ENCODE data around the gene NFATC2IP. TPM values are rescaled to one million over a fixed set of nuclear protein-coding genes. Genes with fewer than 3 reads are reported as not detected.
A peak's percentile ranks its signal among the peaks of the same experiment; 100 is the strongest.

NFATC2IP gene
- total and polyA plus RNA-seq, 2 of the 13 experiments (the other 11 are each of a cell fraction or from before 2014, with no cell fraction given) = 32.1 to 48.5 TPM

DNA sequence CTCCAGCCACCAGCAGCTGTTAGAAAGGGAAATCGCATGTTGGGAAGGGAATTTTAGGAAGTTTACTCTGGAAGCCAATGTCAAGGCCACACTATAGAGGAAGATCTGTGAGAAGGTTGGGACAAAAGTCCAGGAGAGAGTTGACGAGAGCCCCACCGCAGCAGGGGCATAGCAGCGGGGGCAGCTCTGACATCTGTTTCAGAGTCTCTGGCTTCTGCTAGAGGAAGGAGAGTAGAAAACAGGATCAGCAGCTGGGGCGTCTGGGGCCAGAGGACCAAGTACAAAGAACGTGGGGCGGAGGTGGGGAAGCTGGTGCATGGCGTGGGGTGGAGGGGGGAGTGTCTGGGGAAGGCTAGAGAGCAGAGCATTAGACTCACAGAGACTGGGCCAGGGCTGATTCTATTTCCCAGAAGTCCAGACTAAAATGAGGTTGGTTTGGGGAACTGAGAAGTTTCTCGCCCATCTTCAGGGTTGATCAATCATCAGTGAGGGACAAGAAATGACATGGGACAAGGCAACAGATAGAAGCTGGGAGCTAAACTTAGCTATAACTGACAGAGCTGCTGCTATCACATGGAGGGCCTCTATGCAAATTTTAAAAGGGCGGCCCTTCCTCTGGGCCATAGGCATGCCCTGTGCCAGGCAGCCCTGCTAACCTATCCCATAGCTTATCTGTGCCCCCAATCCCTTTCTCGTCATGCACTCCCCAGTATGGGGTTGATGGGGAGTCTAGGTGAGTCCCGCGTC, 26.9 kb upstream of the NFATC2IP start (continued):
- TF ChIP-seq, protein P1, sequence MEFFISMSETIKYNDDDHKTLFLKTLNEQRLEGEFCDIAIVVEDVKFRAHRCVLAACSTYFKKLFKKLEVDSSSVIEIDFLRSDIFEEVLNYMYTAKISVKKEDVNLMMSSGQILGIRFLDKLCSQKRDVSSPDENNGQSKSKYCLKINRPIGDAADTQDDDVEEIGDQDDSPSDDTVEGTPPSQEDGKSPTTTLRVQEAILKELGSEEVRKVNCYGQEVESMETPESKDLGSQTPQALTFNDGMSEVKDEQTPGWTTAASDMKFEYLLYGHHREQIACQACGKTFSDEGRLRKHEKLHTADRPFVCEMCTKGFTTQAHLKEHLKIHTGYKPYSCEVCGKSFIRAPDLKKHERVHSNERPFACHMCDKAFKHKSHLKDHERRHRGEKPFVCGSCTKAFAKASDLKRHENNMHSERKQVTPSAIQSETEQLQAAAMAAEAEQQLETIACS (CRISPR knock-in tag; IDR thresholded peaks at IDR 0.05) = no peak
- TF ChIP-seq TARDBP (CRISPR knock-in tag; IDR thresholded peaks at IDR 0.05) (no peak), GATAD1 (CRISPR knock-in tag; IDR thresholded peaks at IDR 0.05) (peak; percentile 38; the same call in 1 of the 2 replicates), KDM5A (IDR thresholded peaks at IDR 0.05; ENCODE audit: borderline replicate concordance, low read length) (no peak), IKZF4 (CRISPR knock-in tag; IDR thresholded peaks at IDR 0.05; ENCODE audit: borderline replicate concordance, low read depth, not compliant biosample characterization) (no peak), ATF6 (CRISPR knock-in tag; conservative IDR thresholded peaks at IDR 0.05) (no peak), GFI1 (CRISPR knock-in tag; IDR thresholded peaks at IDR 0.05; ENCODE audit: borderline replicate concordance) (no peak), AGO1 (IDR thresholded peaks at IDR 0.05; ENCODE audit: low read depth, low read length, poor library complexity, severe bottlenecking) (no peak), SP140L (CRISPR knock-in tag; IDR thresholded peaks at IDR 0.05; ENCODE audit: borderline replicate concordance) (no peak), HDAC1 (CRISPR knock-in tag; IDR thresholded peaks at IDR 0.05) (peak; percentile 40; the same call in 1 of the 2 replicates), CERS6 (CRISPR knock-in tag; IDR thresholded peaks at IDR 0.05) (no peak), ZNF687 (CRISPR knock-in tag; IDR thresholded peaks at IDR 0.05) (no peak), ERF (CRISPR knock-in tag; IDR thresholded peaks at IDR 0.05) (0 out of 2 replicates have a peak, but pooled peaks have one; percentile 47), HDAC6 (IDR thresholded peaks at IDR 0.05; ENCODE audit: low read depth, low read length) (no peak), RFX1 (IDR thresholded peaks at IDR 0.05) (no peak)
- TF ChIP-seq, protein P2, sequence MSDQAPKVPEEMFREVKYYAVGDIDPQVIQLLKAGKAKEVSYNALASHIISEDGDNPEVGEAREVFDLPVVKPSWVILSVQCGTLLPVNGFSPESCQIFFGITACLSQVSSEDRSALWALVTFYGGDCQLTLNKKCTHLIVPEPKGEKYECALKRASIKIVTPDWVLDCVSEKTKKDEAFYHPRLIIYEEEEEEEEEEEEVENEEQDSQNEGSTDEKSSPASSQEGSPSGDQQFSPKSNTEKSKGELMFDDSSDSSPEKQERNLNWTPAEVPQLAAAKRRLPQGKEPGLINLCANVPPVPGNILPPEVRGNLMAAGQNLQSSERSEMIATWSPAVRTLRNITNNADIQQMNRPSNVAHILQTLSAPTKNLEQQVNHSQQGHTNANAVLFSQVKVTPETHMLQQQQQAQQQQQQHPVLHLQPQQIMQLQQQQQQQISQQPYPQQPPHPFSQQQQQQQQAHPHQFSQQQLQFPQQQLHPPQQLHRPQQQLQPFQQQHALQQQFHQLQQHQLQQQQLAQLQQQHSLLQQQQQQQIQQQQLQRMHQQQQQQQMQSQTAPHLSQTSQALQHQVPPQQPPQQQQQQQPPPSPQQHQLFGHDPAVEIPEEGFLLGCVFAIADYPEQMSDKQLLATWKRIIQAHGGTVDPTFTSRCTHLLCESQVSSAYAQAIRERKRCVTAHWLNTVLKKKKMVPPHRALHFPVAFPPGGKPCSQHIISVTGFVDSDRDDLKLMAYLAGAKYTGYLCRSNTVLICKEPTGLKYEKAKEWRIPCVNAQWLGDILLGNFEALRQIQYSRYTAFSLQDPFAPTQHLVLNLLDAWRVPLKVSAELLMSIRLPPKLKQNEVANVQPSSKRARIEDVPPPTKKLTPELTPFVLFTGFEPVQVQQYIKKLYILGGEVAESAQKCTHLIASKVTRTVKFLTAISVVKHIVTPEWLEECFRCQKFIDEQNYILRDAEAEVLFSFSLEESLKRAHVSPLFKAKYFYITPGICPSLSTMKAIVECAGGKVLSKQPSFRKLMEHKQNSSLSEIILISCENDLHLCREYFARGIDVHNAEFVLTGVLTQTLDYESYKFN (CRISPR knock-in tag; conservative IDR thresholded peaks at IDR 0.05) = peak; percentile 92

Measured in HepG2 (cell line).